HG03196 (cell line): ENCODE measurements around the gene ZNF862.

Source experiments
- ATAC-seq: cut with Tn5 transposase; IDR thresholded peaks from one replicate; pipeline ENCODE4 v1.9.1; 2021; ENCODE audit not compliant: unreplicated experiment

Gene ZNF862

DNA sequence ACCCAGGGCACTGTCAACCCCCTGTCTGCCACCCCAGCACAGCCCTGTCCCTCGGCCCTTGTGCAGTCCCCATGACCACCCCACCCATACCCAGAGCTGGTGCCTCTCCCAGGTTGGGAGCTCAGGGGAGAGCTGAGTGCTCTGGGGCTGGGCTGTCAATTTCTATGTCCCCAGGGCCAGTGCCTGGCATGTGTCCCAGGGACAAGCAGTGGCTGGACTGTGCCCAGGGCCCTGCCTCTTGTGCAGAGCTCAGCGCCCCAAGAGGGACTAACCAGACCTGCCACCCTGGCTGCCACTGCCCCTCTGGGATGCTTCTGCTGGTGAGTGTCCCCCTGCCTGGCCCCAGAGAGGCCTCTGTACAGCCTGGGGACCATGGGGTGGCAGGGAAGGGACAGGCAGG, 29.0 kb upstream of the ZNF862 start:
- ATAC-seq: no peak

DNA sequence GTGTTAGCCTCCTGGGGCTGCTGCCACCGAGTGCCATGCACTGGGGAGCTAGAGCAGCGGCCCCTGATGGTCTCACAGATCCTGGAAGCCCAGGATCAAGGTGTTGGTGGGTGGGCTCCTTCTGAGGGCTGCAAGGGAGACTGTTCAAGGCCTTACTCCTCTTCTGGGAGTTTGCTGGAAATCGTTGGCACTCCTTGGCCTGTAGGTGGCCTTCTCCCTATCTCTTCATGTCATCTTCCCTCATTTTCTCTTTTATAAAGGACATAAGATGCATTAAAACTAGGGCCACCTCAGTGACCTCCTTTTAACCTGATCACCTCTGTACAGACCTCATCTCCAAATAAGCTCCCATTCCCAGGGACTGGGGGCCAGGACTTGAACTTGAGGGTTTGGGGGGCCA, 27.0 kb upstream of the ZNF862 start:
- no peak for ATAC-seq

DNA sequence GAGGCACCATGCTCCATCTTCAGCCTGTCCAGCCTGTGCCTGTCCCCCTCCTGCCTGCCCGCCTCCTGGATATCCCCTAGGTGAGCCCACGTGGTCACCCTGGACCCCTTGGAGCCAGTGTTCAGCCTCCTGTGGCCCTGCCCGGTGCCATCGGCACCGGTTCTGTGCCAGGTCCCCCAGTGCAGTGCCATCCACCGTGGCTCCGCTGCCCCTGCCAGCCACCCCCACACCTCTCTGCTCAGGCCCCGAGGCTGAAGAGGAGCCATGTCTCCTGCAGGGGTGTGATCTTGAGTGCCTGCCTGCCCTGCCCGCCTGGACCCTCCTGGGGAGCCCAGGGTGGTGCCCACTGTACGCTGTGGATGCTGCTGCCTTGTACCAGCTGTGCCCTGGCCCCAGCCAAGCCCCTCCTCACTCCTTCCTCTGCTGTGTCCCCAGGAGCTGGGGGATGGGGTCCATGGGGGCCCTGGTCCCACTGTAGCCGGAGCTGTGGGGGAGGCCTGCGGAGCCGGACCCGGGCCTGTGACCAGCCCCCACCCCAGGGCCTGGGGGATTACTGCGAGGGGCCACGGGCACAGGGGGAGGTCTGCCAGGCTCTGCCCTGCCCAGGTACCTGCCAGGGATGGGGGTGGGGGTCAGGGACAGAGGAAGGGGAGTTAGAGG, 26.2 kb upstream of the ZNF862 start:
- ATAC-seq: no peak

DNA sequence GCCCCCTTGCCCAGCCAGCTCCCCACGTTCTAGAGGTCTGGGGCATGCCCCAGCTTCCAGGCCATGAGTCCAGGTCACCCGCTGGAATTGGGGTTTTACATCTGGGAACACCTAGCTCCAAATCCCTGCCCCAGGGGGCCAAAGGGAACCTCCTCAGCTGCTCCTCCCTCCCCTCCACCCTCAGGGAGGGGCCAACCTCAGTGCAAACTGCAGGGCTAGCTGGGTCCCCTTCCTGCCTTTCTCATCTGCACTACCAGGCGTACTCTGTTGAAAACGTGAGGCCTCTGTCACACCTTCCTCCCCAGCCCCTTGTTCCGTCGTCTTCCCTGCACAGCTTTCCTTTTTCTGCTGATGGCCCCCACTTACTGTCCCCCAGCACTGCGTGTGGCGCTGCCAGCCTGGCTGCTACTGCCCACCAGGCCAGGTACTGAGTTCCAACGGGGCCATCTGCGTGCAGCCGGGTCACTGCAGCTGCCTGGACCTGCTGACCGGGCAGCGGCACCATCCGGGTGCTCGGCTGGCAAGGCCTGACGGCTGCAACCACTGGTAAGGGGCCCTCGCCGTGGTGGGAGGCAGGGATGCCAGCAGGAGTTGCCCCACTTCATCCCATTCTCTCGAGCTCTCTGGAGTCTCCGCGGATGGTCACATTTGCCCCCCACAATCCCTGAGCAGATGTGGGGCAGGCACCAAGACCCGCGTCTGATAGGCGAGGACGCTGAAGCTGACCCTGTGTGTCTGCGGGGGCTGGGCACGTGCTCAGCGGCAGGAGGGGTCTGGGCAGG, 24.7 kb upstream of the ZNF862 start:
- no peak for ATAC-seq

DNA sequence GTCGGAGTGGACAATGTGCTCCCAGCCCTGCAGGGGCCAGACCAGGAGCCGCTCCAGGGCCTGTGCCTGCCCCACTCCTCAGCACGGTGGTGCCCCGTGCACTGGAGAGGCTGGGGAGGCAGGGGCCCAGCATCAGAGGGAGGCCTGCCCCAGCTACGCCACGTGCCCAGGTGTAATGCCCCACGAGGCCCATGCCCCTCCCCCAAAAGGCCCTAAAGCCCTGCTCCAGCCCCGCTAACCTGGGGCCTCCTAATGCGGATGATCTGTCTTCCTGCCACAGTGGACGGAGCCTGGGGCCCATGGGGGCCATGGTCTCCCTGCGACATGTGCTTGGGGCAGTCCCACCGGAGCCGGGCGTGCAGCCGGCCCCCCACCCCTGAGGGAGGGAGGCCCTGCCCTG, 23.7 kb upstream of the ZNF862 start:
- ATAC-seq: no peak

DNA sequence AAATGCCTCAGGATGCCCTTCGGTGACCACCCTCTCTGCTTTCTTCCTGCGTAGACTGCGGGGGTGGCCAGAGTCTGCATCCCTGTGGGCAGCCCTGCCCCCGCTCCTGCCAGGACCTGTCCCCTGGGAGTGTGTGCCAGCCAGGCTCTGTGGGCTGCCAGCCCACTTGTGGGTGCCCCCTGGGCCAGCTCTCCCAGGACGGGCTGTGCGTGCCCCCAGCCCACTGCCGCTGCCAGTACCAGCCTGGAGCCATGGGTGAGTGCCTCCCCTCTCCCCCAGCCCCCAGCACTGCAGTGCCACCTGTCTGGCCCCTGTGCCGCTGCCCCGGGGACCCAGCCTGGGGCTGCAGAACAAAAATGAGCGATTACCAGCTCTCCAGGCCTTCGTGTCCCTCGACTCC, 23.1 kb upstream of the ZNF862 start:
- no peak for ATAC-seq

DNA sequence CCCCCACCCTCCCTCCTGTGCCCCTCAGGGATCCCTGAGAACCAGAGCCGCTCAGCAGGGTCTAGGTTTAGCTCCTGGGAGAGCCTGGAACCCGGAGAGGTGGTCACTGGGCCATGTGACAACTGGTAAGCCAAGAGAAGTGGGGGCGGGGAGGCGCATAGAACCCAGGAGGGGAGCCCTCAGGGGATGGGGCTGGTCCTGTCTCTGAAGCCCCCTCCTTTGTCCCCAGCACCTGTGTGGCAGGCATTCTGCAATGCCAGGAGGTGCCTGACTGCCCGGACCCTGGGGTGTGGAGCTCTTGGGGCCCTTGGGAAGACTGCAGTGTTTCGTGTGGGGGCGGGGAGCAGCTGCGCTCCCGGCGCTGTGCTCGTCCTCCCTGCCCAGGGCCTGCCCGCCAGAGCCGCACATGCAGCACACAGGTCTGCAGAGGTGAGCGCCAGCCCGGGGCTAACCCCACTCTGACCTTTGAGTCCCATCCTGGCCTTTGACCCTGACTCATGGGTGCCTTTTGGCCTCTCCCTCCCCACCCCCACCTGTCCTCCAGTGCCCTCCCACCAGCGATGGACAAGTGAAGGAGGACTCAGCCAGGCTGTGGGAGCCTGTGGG, 22.4 kb upstream of the ZNF862 start:
- no peak for ATAC-seq

DNA sequence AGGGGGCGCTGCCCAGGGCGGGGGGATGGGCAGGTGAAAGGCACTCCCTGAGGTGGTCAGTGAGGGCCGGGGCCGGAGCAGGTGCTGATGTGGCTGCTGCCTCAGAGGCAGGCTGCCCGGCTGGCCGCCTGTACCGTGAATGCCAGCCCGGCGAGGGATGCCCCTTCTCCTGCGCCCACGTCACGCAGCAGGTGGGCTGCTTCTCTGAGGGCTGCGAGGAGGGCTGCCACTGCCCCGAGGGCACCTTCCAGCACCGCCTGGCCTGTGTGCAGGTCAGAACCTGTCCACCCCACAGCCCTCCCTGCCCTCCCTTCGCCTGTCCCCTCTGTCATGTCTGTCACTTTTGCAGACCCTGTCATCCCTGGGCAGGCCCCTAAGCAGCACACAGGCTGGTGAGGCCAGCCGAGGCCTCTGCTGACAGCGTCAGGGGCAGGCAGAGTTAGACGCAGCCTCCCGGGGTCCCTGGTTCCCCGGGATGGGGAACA, 21.9 kb upstream of the ZNF862 start:
- ATAC-seq: no peak

DNA sequence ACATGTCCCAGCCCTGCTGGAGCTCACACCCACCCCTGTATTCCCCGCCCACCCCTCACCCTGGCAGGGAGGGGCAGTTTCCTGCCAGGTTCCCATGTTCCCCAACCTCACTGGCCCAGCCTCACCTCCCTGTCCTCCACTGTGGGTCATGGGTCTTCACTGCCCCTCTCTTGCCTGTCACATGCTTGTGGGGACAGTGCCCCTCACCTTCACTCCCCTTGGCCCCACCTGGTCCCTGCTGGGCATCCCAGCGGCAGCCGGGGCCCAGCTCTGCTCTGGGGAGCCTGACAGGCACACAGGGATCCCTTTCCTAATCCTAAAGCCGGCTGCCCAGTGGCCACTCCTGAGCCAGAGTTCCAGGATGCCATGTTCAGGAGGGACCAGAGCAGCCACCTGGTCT, 21.4 kb upstream of the ZNF862 start:
- no peak for ATAC-seq

DNA sequence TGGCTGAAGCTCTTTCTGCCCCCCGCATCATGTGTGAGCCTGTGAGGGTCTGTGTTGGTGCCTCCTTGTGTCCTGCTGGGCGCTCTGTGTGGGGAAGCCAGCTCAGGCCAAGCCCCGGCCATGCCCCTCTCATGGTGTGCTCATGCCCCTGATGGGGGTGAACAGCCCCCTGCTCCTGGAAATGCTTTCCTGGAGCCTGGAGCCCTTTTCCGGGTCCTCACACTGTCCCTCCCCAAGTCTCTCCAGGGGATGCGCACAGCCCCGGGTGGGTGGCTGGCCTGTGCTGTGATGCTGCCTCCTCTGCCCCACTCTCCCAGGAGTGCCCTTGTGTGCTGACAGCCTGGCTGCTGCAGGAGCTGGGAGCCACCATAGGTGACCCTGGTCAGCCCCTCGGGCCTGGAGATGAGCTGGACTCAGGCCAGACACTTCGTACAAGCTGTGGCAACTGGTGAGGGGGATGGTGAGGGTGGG, 20.8 kb upstream of the ZNF862 start:
- ATAC-seq: no peak

DNA sequence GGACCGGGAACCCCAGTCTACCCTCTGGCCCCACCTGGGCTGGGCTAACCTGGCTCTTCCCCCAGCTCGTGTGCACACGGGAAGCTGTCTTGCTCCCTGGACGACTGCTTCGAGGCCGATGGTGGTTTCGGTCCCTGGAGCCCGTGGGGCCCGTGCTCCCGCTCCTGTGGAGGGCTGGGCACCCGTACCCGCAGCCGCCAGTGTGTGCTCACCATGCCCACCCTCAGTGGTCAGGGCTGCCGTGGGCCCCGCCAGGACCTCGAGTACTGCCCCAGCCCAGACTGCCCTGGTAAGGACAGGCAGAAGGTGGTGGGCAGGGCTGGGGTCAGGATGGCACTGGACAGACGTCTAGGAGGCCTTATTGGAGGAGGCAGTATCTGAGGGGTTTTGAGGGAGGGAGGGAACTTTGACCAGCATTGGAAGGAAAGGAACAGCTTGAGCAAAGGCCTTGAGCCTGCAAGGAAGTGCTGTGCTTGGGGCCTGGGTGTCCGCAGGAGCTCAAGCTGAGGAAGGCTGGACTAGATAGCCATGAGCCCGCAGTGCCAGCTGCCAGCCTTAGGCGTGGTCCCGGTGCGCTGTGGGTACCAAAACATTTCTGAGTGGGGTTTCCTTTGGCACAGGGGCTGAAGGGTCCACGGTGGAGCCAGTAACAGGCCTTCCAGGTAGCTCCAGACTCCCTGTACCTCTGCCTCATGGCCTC, 20.2 kb upstream of the ZNF862 start:
- ATAC-seq: no peak

DNA sequence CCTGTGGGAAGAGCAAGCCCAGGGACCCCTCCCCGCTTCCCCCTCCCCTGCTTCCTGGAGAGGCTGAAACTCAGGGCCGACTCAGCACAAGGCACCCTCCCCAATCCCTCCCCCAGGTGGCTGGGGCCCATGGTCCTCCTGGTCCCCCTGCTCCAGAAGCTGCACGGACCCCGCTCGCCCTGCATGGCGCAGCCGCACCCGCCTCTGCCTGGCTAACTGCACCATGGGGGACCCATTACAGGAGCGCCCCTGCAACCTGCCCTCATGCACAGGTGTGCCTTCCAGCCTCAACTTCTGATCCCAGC, 19.7 kb upstream of the ZNF862 start:
- no peak for ATAC-seq

DNA sequence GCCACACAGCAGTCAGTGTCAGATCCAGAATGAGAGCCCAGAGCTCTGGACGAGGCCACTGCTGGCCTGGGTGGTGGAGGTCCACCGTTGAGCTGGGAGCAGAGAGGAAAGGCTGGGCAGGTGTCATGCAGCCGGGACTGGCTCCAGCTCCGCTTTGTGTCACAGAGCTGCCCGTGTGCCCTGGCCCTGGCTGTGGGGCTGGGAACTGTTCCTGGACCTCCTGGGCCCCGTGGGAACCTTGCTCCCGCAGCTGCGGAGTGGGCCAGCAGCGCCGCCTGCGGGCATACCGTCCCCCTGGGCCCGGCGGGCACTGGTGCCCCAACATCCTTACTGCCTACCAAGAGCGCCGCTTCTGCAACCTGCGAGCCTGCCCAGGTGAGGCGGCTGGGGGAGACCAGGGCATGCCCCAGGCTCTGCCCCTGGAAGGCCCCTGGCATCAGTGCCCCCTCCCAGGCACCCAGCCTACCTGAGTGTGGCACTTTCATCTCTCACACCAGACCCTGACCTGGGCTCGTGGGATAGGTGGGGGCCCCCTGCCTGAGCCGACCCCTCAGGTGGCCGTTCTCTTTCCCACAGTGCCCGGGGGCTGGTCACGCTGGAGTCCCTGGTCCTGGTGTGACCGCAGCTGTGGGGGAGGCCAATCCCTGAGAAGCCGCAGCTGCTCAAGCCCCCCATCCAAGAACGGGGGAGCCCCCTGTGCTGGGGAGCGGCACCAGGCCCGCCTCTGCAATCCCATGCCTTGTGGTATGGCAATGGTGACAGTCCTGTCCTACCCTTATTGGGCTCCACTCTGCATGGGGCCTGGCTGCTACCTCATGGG, 18.8 kb upstream of the ZNF862 start:
- ATAC-seq: no peak

DNA sequence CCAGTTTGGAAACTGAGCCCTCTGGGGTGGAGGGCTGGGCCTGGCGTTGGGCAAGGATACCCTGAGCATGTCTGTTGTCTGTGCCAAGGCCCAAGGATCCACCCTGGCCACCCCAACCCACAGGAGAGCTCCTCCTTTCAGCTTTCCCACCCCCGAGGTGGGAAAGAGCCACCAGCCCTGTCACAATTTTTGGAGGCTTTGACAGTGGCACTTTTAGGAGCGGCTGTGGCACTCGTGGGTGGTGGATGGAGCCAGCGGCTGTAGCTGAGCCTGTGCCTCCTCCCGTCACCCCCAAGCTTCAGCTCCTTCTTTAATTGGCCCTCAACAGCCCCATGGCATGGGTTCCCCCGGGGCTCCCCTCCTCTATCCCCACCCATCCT, 18.2 kb upstream of the ZNF862 start:
- no peak for ATAC-seq

DNA sequence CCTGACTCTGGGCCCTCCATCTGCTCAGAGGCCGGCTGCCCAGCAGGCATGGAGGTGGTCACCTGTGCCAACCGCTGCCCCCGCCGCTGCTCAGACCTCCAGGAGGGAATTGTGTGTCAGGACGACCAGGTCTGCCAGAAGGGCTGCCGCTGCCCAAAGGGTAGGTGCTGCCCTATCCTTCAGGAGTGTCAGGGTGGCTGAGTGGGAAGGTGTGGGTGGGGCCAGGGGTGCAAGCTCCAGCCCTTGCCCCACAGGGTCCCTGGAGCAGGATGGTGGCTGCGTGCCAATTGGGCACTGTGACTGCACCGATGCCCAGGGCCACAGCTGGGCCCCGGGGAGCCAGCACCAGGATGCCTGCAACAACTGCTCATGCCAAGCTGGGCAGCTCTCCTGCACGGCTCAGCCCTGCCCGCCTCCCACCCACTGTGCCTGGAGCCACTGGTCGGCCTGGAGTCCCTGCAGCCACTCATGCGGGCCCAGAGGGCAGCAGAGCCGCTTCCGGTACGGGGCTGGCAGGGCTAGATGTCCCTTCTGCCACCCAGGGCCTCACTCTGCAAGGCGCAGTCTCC, 17.5 kb upstream of the ZNF862 start:
- no peak for ATAC-seq

DNA sequence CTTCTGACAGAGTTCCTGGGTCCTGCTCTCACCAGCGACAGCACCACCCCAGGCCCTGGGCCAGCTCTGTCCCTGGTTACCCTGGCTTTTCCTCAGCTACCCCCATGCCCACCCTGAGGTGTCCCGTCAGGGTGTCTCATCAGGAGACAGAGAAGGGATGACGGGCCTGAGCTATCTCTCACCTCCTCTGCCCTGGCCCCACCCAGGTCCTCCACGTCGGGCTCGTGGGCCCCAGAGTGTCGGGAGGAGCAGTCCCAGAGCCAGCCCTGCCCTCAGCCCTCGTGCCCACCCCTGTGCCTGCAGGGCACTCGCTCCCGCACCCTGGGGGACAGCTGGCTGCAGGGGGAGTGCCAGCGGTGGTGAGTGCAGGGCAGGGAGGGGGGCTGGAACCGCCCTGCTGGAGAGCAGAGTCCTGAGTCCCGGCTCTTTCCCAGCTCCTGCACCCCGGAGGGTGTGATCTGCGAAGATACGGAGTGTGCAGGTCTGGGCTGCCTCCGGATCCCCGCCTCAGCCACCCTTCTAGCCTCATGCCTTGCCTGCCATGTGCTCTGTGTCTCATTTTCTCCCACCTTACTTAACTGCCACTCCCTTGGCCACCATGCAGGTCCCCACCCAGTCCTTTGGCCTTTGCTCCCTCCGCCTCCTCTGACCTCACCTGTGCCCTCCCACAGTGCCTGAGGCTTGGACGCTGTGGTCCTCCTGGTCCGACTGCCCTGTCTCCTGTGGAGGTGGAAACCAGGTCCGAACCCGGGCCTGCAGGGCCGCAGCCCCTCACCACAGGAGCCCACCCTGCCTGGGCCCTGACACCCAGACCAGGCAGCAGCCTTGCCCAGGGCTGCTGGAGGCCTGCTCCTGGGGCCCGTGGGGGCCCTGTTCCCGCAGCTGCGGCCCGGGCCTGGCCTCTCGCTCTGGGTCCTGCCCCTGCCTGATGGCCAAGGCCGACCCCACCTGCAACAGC, 16.7 kb upstream of the ZNF862 start:
- no peak for ATAC-seq

DNA sequence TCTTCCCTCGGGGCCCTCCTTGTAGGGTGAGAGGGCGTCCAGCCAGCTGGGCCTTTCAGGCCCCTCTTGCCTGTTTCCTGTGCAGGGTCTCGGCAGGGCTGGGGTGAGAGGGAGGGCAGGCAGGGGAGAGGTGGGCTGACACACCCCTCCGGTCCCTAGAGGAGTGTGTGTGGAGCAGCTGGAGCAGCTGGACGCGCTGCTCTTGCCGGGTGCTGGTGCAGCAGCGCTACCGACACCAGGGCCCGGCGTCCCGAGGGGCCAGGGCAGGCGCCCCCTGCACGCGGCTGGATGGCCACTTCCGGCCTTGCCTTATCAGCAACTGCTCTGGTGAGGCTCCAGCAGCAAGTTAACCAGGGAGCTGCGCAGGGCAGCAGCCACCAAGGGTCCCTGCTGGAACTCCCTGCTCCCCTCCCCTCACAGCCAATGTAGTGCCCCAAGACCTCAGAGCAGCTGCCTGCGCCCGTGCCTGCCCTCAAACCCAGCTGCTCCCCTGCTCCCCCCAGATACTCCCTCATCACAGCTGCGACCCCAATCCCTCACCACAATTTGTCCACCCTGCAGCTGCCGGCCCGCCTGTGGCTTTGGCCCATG, 15.7 kb upstream of the ZNF862 start:
- ATAC-seq: no peak

DNA sequence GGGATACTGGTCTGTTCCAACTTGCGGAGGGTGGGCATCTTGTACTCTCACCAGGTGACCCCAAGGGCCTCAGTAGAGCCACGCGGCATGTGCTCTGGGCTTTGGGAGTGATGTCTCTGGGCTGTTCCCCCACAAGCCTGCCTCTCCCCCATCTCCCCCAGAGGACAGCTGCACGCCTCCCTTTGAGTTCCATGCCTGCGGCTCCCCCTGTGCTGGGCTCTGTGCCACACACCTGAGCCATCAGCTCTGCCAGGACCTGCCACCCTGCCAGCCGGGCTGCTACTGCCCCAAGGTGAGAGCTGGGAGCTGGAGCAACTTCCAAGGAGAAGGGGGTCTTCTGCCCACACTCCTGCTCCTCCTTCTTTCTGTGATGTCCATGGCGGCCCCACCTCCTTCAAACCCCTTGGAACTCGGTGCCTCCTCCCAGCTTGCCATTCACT, 15.0 kb upstream of the ZNF862 start:
- ATAC-seq: no peak

DNA sequence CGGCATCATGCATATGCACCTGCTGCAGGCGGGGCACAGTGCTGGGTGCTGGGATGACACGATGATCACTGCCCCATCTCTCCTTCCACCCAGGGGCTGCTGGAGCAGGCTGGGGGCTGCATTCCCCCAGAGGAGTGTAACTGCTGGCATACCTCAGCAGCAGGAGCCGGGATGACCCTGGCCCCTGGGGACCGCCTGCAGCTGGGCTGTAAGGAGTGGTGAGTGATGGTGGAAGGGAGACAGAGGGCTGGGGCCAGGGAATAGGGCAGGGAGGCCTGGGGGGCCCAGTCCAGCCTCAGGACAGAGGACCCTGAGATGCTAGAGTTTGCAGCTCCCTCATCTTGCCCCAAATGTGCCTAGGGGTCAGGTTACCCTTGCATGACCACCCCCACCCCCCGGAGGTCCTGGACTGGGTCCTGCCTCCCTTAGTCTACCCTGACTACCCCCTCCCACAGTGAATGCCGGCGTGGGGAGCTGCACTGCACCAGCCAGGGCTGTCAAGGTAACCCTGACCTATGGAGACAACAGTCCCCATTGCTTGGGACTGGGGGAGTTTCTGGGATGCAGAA, 14.5 kb upstream of the ZNF862 start:
- no peak for ATAC-seq
